GM18907 (cell line): ENCODE results near the gene SEPTIN5.

Experiments used
- ATAC-seq: cut with Tn5 transposase; IDR thresholded peaks from one replicate; pipeline ENCODE4 v1.9.1; 2021; ENCODE audit warnings: mild to moderate bottlenecking, moderate library complexity; ENCODE audit not compliant: unreplicated experiment

The SEPTIN5 gene

DNA sequence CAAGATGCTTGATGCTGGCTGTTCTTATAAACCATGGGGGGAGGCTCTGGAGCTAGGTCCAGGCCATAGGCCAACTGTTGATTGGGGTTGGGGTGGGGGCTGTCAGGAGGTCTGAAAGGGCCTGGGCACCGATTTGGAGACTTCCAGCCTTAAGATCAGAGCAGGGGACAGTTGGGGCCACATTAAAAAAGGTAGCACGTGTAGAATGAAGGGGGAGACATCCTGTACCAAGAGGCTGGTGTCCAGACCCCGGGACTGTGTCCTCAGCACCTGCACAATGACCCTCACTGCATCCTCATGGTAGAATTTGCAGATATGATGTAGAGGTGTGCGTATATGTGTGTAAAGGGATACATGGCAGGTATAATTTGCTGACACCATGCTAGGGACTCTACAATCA lies 33.8 kb downstream of the SEPTIN5 start:
- ATAC-seq, result no peak

DNA sequence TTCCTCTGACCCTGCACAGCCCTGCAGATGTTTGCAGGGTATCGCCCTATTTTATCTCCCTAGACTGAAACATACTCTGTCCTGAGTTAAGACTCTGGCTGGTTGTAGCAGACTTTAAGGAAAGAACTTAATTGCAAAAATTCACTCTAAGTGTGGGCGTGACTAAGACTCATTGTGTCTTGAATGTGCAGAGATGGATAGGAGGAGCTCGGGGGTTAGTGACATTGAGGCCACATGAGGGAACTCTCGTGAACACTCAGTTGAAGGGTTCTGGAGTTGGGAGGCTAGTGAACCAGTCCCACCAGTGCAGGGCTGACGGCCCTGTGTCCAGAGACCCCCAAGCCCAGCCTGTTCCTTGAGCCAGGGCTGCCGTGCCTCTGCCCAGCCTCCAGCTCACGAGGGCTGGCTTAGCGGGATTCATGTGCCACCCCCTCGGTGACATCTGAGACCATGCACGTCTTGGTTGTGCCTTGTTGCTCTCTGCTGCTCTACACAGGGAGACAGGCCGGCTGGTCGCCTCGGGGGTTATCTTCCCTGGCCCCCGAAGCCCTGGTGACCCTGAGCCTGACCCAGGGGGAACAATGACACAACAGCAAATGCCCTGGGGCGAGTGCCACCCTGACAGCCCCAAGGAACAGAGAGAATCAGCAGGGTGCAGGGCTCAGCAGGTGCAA lies 34.8 kb downstream of the SEPTIN5 start:
- ATAC-seq, result no peak

DNA sequence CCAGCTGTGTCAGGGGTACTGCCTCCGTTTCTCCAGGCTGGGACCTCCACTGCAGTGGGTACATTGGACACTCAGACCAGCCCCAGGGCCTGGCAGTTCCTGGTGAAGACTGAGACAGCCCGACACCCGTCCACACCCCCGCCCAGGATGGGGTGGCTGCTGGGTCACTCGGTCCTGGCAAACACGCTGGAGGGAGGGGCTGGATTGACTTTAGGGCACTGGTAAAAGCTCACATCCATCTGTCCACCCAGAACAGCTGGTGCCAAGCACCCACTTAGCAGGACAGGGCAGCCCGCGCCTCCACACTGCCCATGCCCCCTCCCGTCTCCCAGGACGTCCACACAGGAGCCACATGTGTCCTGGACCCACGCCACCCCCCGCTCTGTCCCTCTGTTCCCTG lies 35.6 kb downstream of the SEPTIN5 start:
- no peak for ATAC-seq

DNA sequence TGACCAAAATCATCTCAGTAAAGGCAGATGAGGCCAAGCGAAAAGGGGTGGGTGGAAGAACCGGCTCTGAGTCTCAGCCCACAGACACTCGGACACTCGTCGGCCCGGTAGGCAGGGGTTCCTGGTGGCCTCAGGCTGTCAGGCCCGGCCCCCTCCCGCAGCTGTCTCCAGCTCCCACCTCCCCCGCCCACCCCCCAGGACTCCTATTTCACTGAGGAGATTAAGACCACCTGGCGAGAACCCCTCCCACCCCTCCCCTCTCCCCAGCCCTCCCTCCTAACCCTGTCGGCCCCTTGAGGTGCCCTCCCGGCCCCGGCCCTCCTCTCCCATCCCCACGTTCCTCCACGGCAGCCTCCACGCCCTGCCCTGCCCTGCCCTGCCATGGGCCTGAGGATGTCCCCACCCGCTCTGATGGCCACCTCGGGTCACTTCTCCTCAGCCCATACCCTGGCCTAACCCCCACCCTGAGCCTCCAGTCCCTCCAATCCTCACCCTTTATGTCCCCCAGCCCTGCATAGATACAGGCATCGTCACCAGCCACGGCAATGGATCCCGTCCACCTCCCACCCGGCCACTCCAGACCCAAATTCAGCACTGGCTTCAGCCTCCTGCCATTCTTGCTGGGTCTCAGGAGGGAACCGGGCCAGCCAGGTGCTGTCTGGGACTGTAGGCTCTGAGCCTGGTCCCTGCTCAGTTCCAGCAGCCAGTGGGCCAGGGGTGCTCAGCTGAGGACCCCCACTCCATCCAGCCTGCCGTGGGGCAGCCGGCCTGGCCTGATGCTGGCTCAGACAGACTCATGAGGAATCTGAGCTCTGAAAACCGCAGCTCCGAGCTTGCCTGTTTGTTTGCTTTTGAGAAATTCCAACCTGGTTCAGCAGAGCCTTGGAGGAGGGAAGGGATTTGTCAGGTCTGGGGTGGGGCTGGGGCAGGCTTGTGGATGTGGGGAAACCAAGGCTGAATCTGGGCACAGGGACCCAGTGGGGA lies 36.5 kb downstream of the SEPTIN5 start:
- ATAC-seq, result no peak

DNA sequence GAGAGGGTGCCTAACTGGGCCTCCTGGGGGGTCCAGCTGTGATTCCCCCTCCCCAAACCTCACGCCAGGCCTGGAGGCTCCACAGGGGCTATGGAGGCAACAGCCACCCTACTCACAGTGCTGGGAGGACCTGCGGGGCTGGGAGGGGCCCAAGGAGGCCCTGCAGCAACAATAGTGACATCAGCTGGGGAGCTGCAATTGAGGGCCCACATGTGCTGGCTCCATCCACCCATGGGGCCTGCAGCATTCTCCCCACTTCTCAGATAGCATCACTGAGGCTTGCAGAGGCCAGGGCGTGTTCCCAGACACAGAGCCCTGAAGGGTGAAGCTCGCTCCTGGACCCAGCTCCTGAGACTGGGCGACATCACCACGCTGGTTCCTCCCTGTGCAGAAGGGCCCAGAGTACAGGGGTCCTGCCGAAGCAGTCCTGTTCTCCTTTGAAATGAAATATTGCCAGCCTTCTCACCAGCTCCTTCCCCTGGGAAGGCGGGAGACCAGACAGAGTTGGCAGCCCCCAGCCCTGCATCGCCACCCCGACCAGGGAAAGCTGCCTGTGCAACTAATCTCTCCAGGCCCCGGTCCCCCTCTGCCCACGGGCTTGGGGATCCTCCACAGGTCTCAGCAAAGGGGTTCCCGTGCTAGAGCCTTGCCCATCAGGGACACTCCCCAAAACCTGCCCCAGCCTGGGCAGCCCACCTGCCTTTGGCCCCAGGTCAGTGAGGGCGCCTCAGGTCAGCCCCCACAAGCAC lies 37.4 kb downstream of the SEPTIN5 start:
- no peak for ATAC-seq

DNA sequence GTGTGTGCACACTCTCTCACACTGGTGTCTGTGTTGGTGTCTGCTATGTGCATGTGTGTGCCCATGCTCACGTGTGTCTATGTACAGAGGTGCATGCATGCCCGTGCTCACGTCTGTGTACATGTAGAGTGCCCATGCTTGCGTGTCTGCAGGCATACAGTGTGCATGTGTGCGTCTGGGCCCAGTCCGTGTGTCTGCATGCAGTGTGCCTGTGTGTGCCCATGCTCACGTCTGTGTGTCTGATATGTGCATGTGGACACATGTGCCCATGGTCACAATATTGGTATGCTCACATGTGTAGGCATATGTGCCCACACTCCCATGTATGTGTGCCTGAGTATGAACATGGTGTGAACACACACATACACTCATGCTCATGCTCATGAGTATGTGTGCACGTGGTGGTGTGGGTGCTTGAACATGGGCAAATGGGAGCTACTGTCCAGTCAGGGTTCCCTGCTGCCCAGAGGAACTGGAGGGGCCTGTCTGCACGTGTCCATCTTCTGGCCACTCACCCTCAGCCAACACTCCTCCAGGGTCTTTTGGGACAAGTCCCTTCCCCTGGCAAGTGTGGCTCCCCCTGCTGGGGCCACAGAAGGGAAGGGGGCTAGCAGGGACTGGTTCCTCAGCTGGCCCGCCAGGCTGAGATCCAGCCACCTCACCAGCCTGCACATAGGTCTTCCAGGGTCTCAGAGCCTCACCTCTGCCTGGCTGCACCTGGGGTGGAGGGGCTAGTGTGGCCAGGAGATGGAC lies 39.0 kb downstream of the SEPTIN5 start:
- no peak for ATAC-seq

DNA sequence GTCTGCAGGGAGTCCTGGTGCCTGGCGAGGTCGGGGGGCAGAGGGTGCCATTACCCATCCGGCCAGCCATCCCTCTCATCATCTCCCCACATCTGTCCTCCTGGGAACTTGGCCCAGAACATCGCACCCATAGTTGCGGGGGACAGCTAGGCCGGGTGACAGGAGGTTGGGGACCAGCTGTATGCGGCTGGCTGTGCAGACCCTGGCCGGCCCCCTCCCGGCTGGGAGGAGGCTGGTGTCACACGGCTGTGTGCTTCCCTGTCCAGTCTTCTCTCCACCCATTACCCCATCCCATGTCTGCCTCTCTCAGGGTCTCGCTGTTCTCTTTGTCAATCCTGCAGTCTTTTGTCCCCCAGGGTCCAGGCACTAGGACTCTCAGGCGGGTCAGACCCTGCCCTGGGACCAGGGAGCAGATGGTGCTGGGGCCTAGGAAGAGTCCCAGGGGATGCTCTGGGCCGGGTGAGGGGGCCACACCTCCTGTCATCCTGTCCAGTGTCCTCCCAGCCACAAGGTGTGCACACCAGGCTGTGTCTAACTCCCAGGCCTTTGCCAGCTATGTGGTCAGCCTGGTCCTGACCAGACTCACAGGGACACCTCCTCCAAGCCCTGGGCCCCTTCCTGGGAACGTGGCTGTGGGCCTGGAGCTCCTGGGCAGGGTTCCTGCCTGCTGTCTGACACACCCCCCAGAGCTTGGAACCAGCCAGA lies 39.8 kb downstream of the SEPTIN5 start:
- ATAC-seq, result no peak

DNA sequence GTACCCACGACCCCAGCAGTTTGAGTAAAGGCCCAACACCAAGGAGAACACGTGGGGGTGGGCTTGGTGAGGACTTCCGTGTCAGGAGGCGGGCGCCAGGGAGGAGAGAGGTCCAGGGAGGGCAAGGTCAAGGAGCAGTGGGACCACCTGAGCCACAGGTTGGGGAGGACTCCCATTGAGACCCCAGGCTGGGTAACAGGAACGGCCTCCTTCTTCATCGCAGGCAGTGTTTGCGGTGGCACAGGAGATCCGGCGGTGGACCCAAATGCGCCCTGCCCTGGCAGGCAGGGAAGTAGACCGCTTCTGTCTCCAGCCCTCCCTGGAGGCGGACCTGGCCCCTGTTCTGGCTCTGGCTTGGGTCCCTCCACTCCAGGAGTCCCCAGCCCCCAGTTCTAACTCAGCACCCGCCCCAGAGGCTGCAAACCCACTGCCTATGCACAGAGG lies 40.4 kb downstream of the SEPTIN5 start:
- no peak for ATAC-seq

DNA sequence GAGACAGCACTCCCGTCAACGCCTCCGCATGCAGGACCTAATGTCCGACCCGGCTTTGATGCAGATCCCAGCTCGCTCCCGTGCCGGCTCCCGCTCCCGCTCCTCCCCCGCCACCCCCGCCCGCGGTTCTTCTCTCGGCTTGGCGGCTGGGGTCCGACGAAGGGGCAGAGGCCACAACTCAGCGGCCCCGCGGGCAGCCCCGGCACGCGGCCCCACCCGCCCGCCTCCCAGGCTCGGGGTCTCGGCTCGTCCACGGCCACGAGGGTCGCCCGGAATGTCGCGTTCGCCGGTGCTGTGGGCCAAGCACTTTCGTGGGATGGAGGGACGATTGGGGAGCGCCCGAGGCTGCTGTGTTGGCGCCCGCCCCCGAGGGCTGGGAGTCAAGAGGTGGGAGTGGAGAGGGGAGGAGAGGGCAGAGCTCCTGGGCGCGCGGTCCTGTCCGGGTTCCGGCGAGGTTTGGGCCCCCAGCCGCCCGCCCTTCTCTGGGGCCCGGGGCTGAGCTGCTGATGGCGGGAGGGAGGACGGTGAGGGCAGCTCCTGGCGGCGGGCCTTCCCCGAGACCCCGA lies 40.9 kb downstream of the SEPTIN5 start:
- no peak for ATAC-seq

DNA sequence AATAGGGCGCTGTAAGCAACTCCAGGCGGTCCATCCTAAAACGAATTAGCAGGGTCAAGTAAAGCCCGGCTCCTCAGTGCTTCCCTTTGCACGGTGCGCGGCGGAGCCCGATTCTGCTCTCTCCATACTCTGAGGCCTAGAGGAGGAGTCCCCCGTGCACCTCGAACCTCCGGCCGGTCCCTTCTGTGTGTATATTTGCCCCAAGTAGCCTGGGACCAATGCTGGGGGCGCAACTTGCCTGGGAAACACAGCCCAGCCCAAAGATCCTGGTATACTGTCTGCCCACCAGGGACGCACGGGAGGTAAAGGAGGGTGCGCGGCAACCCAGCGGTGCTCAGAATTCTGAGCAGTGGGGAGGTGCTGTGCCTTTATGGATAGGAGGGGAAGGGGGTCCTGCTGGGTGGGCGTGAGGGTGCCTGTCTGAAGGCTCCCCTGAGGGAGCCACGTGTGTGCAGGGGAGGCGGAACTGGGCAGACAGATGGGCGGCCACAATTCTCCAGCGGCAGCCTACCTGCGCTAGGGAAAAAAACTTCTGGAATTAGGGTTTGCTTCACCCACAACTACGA lies 41.5 kb downstream of the SEPTIN5 start:
- no peak for ATAC-seq

DNA sequence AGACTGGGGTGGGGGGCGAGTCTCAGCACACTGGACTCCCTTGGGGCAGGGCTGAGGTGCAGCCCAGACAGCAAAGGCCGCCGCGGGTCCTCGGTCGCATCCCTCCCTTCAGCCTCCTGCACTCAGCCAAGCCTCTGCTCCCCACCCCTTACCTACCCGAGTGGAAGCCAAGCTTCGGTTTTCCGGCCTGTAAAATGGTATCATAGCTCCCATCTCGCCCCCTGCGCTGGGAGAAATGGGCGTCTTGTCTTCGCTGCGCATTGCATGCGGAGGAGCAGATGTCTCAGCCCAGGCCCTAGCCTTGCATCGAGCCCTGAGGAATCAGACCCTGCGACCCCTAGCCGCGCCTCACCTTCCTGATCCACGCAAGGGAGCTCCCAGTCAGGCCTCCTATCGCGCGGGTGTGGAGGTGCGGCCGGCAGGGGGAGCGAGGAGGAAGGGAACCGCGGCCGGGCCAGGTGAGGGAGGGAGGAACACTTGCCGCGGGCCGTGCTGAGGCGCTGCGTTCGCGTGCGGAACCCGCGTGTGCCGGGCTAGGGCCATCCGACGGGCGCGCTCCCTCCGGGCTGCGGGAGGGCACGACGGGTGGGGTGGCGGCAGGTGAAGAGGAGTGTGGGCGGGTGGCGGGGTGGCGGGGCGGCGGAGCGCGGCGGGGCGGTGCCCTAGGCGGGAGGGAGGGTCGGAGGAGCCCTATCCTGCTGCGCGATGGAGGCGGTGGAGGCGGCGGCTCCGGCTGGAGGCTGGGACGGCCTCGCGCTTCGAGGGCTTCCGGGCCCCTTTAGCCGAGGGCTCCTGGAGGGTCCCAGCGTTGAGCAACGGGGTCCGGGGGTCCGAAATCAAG lies 42.2 kb downstream of the SEPTIN5 start:
- ATAC-seq, result no peak

DNA sequence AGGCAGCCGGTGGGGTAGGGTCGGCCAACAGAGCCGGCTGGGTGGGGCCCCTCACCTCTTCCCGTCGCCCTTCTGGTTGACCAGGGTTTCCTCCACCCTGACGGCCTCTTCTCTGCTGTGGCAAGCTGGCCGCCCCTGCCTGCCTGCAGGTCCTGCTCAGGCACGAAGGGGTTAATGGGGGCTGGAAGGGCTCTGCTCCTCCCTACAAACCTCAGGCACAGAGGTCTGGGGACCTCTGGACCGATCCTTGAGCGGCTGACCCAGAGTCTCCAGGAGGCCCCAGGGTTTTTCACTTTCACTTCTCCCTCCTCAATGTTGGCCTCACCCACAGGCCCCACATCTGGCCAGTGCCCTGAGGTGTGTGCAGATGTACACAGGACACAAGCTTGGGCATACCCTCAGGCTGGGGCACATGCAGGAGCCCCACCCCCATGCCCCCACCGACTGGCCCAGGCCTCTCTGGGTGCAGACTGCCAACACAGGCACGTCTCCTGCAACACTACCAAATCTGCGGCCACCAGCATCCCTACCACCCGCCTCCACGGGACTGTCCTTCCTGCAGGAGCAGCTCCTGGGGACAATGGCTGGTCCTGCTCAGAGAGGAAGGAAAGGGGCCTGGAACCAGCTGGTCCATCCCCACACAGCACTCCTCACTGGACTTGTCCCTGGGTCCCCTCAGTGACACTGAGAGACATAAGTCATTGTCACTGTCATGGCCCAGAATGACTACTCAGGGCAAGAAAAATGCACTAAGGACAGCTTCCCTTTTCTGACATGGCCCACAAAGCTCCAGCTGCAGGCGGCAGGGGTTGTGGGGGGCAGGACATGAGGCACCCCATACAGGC lies 43.1 kb downstream of the SEPTIN5 start:
- ATAC-seq, result no peak

DNA sequence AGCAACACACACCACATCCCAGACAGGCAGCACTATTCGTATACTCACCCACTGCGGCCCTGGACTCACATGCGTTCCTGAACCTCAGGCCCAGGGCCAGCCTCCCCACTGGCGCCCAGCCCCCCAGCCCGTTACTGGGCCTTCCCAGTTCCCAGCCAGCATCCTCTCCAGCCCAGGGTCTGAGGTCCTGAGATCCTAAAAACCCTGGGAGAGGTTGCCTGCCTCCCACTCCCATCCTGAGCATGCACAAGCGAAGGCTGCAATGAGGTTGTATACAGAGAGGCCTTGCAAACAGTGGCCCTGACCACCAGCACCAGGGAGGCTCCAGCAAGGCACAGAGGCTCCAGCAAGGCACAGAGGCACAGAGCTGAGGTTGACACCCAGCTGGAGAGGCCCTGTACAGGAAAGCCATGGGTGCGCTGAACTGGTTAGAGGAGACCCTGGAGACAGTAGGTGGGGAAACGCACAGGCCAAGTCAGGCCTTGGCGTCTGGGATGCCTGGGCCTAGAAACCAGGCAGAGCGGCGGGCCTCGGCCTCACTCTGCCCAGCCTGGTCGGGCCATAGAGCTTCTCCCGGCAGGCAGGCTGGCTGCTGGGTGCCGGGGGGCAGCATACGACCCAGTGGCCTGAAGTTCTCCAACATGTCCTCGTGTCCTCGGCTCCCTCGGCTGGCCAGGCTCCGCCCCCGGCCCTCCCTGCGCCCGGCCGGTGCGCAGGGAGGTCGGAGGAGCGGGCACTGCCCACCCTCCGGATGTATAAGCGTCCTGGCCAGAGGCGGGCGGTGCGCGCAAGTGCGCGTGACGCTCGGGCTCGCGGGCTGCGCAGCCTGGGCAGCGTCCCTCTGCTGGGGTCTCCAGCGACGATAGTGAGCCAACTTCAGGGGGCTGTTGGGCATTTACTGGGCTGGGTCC lies 43.9 kb downstream of the SEPTIN5 start:
- ATAC-seq, result no peak

DNA sequence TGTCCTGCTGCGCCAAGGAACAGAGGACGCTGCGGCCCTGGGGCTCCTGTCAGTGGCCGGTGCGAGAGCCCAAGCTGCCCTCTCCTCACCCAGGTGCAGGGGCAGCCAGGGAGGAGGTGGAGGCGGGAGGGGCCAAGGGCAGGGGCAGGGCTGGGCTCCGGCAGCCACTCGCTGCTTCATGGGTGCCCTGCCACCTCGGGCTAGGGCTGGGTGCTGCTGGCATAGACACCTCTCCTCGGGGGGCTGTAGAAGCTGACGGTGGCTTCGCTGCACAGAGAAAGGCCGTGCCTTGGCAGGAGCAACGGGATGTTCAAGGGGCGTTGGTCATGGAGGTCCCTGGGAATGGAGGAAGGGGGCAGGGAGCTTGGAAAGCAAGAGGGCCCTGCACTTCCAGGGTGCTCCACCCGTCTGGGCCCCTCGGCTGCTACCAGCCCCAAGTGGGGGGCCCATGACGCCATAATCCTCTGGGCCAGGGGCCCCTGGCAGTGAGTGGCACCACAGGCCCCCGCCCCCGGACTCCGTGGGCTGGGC lies 44.7 kb downstream of the SEPTIN5 start:
- no peak for ATAC-seq

DNA sequence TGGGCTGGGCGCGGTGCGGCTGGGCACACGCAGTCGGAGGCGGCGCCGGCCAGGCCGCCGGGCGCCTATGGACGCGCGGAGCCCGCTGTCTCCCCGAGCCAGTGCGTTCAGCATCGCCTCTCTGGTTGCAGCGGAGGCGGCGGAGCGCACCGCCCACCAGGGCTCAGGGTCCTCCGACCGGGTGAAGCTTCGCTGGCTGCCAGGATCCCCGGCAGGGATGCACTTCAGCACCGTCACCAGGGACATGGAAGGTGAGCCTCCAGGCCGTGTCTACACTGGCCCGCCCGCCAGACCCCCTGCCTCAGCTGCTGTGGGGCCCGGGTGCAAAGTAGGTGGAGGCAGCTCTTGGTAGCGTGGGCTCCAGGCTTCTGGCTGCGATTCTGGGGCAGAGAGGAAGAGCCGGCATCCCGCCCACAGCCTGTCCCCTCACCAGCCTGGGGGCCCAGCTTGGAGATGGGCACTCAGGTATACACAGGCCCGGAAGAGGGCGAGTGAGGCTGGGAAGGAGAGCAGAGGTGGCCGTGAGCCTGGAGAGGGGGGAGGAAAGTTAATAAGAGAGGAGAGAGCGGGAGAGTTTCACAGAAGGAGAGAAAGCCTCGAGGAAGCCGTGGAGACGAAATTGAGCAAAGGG lies 45.2 kb downstream of the SEPTIN5 start:
- ATAC-seq, result no peak
